ENCODE results near the gene SNX11.

GRCh38 chr17:48102043-48102750, 5.4 kb upstream of the SNX11 start:
- TF ChIP-seq CTCF (IDR thresholded peaks at IDR 0.05 in 2 of 3, conservative IDR thresholded peaks at IDR 0.05 in 1 of 3; ENCODE audit: borderline replicate concordance in 1 of 3, insufficient read depth in 1 of 3, low read depth in 2 of 3, low read length in 2 of 3) (no peak), EZH2 (IDR thresholded peaks at IDR 0.05) (no peak), ZFX (IDR thresholded peaks at IDR 0.05) (no peak), POLR2A (IDR thresholded peaks at IDR 0.05; ENCODE audit: borderline replicate concordance, extremely low read depth, insufficient read depth, insufficient read length) (no peak), RAD21 (IDR thresholded peaks at IDR 0.05; ENCODE audit: low read depth) (no peak), CEBPB (IDR thresholded peaks at IDR 0.05; ENCODE audit: low read depth) (no peak), REST (IDR thresholded peaks at IDR 0.05; ENCODE audit: low read depth) (no peak), SIN3A (IDR thresholded peaks at IDR 0.05; ENCODE audit: low read depth) (no peak), POLR2AphosphoS5 (IDR thresholded peaks at IDR 0.05; ENCODE audit: low read depth, low read length) (no peak), EZH2phosphoT487 (IDR thresholded peaks at IDR 0.05; ENCODE audit: borderline replicate concordance) (no peak), JUND (IDR thresholded peaks at IDR 0.05) (no peak), YY1 (IDR thresholded peaks at IDR 0.05; ENCODE audit: extremely low read depth, insufficient replicate concordance, low read depth, low read length) (no peak)
- TF ChIP-seq, protein P1, sequence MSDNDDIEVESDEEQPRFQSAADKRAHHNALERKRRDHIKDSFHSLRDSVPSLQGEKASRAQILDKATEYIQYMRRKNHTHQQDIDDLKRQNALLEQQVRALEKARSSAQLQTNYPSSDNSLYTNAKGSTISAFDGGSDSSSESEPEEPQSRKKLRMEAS (IDR thresholded peaks at IDR 0.05) = no peak
